GM19468 (cell line): ENCODE data around the gene KRTAP5-4.
"Not testable (repeated sequence)": the region's sequence is repeated elsewhere in the genome, so short reads cannot be mapped to it uniquely, and the experiment has no call there.

Experiments
- ATAC-seq: cut with Tn5 transposase; IDR thresholded peaks from one replicate; pipeline ENCODE4 v1.9.1; 2021; ENCODE audit warnings: mild to moderate bottlenecking, moderate library complexity, moderate number of reproducible peaks; ENCODE audit not compliant: unreplicated experiment; ENCODE audit errors: extremely low read depth

Gene KRTAP5-4

GRCh38 chr11:1575756-1576155 is 46.2 kb downstream of the KRTAP5-4 start:
- ATAC-seq = not testable (repeated sequence)

DNA sequence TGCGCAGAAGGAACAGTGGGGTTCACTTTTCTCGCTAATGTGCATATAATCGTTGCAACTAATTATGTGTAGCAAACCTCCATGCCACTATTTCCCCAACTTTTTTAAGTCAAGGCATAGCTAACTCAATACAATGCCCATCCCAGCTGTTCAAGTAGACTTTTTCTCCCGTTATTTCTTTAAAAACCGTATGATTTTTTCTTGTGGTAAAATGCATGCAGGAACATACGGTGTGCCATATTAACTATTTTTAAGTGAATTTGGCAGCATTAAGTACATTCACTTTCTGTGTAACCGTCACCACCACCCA is 47.0 kb downstream of the KRTAP5-4 start:
- no peak for ATAC-seq

GRCh38 chr11:1574238-1574932 is 47.6 kb downstream of the KRTAP5-4 start:
- no peak for ATAC-seq

DNA sequence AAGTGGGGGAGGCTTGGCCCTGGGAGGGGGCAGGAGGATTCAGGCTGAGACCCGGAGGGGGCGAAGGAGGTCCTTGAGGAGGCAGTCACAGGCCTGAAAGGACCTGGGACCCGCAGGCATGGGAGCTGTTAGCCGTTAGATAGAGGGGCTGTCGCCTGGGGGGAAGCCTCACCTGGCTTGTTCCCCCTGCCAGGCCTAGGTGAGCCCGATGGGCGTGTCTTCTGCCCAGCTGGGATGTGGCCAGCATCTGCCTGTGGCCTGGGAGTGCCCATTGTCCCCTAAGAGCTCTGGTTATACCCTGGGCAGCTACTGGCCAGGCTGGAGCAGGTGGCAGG is 48.1 kb downstream of the KRTAP5-4 start:
- no peak for ATAC-seq

DNA sequence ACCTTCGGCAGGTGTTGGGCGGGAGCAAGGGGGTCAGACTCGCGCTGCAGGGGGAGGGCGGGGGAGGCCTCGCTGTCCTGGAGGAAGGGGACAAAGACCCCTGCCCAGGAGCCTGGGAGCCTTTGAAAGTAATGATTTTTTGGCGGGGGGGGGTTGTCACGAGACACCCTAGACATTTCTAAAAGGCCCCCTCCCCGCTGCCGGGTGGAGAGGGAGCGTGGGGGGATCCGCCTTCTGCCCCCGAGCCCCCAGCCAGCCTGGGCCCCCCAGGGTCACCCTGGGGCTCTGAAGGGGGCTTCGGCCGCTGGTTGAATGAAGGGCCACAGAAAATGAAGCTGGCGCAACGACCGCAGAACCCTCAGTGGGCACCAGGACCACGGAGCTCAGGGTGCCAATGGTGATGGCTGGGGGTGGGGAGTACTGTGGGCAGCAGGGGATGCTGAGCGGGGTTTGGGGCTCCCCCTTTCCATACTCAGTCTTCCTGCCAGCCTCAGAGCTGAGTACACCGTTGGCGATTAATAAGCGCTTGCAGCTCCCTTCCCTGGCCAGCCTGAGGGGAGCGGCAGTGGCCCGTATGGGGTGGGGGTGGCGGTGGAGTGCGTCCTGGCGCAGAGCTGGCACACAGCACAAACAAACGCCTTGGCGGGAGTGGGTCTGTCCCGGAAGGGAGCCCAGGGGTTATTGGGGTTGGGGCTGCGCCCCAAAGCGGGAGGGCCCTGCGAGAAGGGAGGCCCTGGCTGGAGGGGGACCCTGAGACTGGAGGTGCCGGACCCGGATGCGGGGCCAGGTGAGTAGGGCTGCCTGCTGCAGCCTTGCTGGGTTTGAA is 48.6 kb downstream of the KRTAP5-4 start:
- no peak for ATAC-seq

GRCh38 chr11:1572197-1573076 is 49.5 kb downstream of the KRTAP5-4 start, which contains the start of gene DUSP8:
DUSP8 (minus strand) TSS chr11:1572271; CDS start chr11:1565826, 6,445 bp downstream.
- ATAC-seq = no peak

GRCh38 chr11:1571760-1572196 is 50.2 kb downstream of the KRTAP5-4 start:
- ATAC-seq = no peak
